ENCODE data around the gene PLK3. TPM values are rescaled to one million over a fixed set of nuclear protein-coding genes. Genes with fewer than 3 reads are reported as not detected.
A peak's percentile ranks its signal among the peaks of the same experiment; 100 is the strongest.
"Not testable (repeated sequence)": the region's sequence is repeated elsewhere in the genome, so short reads cannot be mapped to it uniquely, and the experiment has no call there.

PLK3 gene
- total RNA-seq, 6 experiments from 2014 or later, result 1.8 to 5.3 (median 3.6) TPM

DNA sequence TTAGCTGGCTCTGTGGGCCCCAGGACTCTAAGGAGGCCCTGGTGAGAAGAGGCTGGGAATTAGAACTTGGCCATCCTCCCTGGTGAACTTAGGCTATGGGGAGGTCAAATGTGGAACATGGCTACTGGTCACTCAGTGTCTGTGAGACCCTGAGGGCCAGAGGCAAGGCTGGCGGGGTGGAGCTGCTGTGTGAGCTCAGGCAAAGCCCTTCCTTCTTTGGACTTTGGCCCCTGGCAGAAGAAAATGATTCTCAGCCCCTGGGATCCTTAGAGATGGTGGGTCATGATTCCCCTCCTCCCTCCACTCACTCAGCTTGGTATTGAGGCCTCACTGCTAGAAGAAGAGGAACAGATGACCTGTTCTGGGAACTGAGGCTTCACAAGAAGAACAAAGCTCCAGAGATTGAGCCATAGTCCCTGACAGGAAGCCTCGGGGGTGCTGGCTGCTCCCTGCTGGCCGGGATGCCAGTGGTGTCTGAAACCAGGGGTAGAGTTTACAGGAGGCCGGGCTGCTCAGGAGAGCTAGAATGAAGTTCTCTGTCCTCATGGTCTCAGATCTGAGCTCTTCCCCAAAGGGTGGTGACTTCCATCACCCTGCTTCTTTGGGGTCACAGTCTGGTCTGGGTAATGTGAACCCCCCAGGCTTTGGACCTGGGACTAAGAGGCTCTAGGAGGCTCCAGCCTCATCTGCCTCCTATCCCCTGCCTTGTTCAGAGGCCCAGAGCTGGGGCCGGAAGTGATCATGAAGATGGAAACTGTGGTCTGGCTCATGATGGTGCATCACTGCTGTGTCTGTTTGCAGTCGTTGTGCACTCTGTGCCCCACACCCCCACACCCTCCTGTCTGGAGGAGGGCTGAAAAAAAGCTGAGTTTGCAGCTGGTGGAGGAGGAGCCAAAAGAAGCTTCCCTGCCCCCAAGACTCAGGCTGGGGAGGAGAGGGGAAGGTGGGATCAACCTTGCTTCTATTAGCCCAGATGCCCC lies 9.1 kb downstream of the PLK3 start:
- H3K27ac ChIP-seq, result peak overlapping the region; percentile 93 to 99 (median 96)
- H3K27me3 ChIP-seq, result no peaks in the 10 kb centered on the region
- WGBS (ENCODE audit: insufficient coverage, low coverage, low lambda C conversion rate, missing lambda C conversion rate), result 29% methylated on average over 4 of the region's 6 CpGs
- intact Hi-C loops (cut with DNase I), result no loop called here
- peaks cover 0 to 52% (median 28%) of the 10 kb centered on the region in 4 donors for H3K4me1 ChIP-seq
- peaks cover 0 to 7% (median 1%) of the 10 kb centered on the region in 4 donors for H3K36me3 ChIP-seq
- peak overlapping the region in 2 of 3 donors; percentile 4 to 26 for H3K4me3 ChIP-seq
- ATAC-seq (no peak), DNase-seq (peak in 2 of 3 donors; percentile 59 to 65)
- no peaks in the 10 kb centered on the region for H3K9me3 ChIP-seq
- no peak for TF ChIP-seq CTCF (IDR thresholded peaks at IDR 0.05)
- no peak for TF ChIP-seq POLR2A (IDR thresholded peaks at IDR 0.05)

GRCh38 chr1:44810101-44810761 lies 10.1 kb downstream of the PLK3 start:
- H3K4me1 ChIP-seq, result peaks cover 0 to 53% (median 28%) of the 10 kb centered on the region in 4 donors
- ATAC-seq (no peak), DNase-seq (peak; percentile 68 to 74 (median 69))
- no peak overlapping the region for H3K4me3 ChIP-seq
- intact Hi-C loops (cut with DNase I), result no loop called here
- peak overlapping the region; percentile 29 to 99 (median 96) for H3K27ac ChIP-seq
- no peaks in the 10 kb centered on the region for H3K9me3 ChIP-seq
- TF ChIP-seq CTCF (IDR thresholded peaks at IDR 0.05), result no peak
- no peak for TF ChIP-seq POLR2A (IDR thresholded peaks at IDR 0.05)
- H3K27me3 ChIP-seq, result no peaks in the 10 kb centered on the region
- WGBS (ENCODE audit: insufficient coverage, low coverage, low lambda C conversion rate, missing lambda C conversion rate), result 40% methylated on average over 2 of the region's 12 CpGs
- peaks cover 0 to 7% (median 0%) of the 10 kb centered on the region in 4 donors for H3K36me3 ChIP-seq

GRCh38 chr1:44810762-44811105 lies 10.6 kb downstream of the PLK3 start:
- DNase-seq, result peak in 2 of 3 donors; percentile 19 to 34
- H3K9me3 ChIP-seq; intact Hi-C loops (cut with DNase I); ATAC-seq; H3K4me3 ChIP-seq; H3K36me3 ChIP-seq; H3K27me3 ChIP-seq: not testable (repeated sequence)
- WGBS (ENCODE audit: insufficient coverage, low coverage, low lambda C conversion rate, missing lambda C conversion rate), result 67% methylated on average over 1 of the region's 4 CpGs
- peaks cover 0 to 53% (median 28%) of the 10 kb centered on the region in 4 donors for H3K4me1 ChIP-seq
- H3K27ac ChIP-seq, result peak overlapping the region in 1 of 3 donors; percentile 96

- 78% methylated on average over 7 of the region's 8 CpGs for WGBS (ENCODE audit: insufficient coverage, low coverage, low lambda C conversion rate, missing lambda C conversion rate)
- H3K27me3 ChIP-seq, result no peaks in the 10 kb centered on the region
- ATAC-seq (no peak), DNase-seq (peak in 1 of 3 donors; percentile 15)
- H3K4me1 ChIP-seq, result peaks cover 0 to 51% (median 28%) of the 10 kb centered on the region in 4 donors
- peak overlapping the region in 1 of 3 donors; percentile 47 for H3K27ac ChIP-seq
- H3K9me3 ChIP-seq, result no peaks in the 10 kb centered on the region
- intact Hi-C loops (cut with DNase I), result no loop called here
- no peak overlapping the region for H3K4me3 ChIP-seq
- TF ChIP-seq CTCF (IDR thresholded peaks at IDR 0.05) (no peak), POLR2A (IDR thresholded peaks at IDR 0.05) (no peak)
- no peaks in the 10 kb centered on the region for H3K36me3 ChIP-seq
Observed at GRCh38 chr1:44811234-44811633, 11.1 kb downstream of the PLK3 start.

Data from right lobe of liver (tissue), 6 donors.